ENCODE data around the gene RACK1. TPM values are rescaled to one million over a fixed set of nuclear protein-coding genes. Genes with fewer than 3 reads are reported as not detected.
A peak's percentile ranks its signal among the peaks of the same experiment; 100 is the strongest.

Gene RACK1
- total RNA-seq, 6 experiments from 2014 or later, result 1,737 to 2,012 (median 1,885) TPM

DNA sequence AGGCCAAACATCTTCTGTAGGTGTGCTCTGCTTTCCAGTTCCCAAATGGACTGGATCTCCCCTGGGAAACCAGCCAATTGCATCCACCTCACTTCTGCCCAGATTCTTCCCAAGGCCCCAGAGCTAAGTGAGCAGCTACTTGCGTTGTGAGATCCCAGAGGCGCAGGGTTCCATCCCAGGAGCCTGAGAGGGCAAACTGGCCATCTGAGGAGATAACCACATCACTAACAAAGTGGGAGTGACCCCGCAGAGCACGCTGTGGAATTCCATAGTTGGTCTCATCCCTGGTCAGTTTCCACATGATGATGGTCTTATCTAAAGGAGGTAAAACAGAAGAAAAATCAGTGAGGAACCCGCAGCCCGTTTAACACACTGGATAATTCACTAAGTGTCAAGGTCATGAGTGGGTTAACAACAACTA lies 1.7 kb downstream of the RACK1 start:
- no peaks in the 10 kb centered on the region for H3K9me3 Mint-ChIP-seq
- H3K4me3 Mint-ChIP-seq, result peak overlapping the region; percentile 99
- DNase-seq, result no peak
- peaks cover 53% of the 10 kb centered on the region for H3K36me3 Mint-ChIP-seq (ENCODE audit: low read depth)
- H3K27ac Mint-ChIP-seq, result peak overlapping the region; percentile 99
- H3K4me1 Mint-ChIP-seq (ENCODE audit: low read depth), result peaks cover 46% of the 10 kb centered on the region
- H3K27me3 Mint-ChIP-seq (ENCODE audit: insufficient read depth), result peaks cover 11% of the 10 kb centered on the region
- TF ChIP-seq, protein P1, sequence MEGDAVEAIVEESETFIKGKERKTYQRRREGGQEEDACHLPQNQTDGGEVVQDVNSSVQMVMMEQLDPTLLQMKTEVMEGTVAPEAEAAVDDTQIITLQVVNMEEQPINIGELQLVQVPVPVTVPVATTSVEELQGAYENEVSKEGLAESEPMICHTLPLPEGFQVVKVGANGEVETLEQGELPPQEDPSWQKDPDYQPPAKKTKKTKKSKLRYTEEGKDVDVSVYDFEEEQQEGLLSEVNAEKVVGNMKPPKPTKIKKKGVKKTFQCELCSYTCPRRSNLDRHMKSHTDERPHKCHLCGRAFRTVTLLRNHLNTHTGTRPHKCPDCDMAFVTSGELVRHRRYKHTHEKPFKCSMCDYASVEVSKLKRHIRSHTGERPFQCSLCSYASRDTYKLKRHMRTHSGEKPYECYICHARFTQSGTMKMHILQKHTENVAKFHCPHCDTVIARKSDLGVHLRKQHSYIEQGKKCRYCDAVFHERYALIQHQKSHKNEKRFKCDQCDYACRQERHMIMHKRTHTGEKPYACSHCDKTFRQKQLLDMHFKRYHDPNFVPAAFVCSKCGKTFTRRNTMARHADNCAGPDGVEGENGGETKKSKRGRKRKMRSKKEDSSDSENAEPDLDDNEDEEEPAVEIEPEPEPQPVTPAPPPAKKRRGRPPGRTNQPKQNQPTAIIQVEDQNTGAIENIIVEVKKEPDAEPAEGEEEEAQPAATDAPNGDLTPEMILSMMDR (IDR thresholded peaks at IDR 0.05), result no peak

DNA sequence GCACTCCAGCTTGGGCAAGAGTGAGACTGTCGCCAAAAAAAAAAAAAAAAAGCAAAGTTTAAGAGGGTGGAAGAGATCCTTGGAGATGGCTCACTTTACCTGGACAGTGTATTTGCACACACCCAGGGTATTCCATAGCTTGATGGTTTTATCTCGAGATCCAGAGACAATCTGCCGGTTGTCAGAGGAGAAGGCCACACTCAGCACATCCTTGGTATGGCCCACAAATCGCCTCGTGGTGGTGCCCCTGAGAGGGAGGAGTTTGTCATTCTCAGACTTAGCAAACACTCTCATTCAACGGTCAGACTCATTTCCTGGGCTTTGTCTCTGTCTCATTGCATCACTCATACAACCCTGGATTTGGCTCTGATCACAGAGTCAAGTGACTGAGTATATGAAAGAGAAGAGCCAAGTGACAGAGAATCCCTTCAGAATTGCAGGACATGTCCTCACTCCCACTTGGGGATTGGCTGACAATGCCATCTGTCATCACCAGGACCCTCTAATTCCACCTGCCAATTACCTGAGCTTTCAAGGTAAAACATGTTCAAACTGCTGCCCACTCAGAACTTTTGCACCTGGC lies 2.2 kb downstream of the RACK1 start:
- H3K4me1 Mint-ChIP-seq (ENCODE audit: low read depth), result peaks cover 46% of the 10 kb centered on the region
- peak; percentile 82 for DNase-seq
- H3K9me3 Mint-ChIP-seq, result no peaks in the 10 kb centered on the region
- H3K27me3 Mint-ChIP-seq (ENCODE audit: insufficient read depth), result peaks cover 11% of the 10 kb centered on the region
- peaks cover 57% of the 10 kb centered on the region for H3K36me3 Mint-ChIP-seq (ENCODE audit: low read depth)
- TF ChIP-seq, protein P1 (IDR thresholded peaks at IDR 0.05), result peak; percentile 23; the same call in 1 of the 2 replicates
- H3K4me3 Mint-ChIP-seq, result peak overlapping the region; percentile 99
- peak overlapping the region; percentile 99 for H3K27ac Mint-ChIP-seq

DNA sequence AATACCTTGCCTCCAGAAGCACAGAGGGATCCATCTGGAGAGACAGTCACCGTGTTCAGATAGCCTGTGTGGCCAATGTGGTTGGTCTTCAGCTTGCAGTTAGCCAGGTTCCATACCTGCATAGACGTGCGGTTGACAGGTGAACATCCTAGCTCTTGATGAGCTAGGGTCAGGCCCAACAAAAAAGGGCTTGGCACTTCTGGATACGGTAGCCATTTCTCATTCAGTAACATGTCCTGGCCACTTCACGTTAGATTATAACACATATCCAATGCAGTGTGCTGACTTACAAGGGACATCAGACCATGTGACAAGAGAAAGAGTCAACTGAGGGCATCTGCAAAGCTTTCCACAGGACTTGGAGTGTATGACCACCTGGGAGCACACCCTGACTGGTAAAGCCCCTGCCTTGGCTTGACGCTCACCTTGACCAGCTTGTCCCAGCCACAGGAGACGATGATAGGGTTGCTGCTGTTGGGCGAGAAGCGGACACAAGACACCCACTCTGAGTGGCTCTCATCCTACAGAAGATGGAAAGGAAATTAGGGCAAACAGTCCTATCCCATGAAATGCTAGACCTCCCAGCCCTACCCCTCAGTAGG lies 4.5 kb downstream of the RACK1 start:
- no peak for DNase-seq
- peak overlapping the region; percentile 78 for H3K27ac Mint-ChIP-seq
- H3K4me3 Mint-ChIP-seq, result peak overlapping the region; percentile 53
- peaks cover 14% of the 10 kb centered on the region for H3K27me3 Mint-ChIP-seq (ENCODE audit: insufficient read depth)
- TF ChIP-seq, protein P1 (IDR thresholded peaks at IDR 0.05), result no peak
- no peaks in the 10 kb centered on the region; the same call in 1 of the 2 replicates for H3K9me3 Mint-ChIP-seq
- H3K36me3 Mint-ChIP-seq (ENCODE audit: low read depth), result peaks cover 66% of the 10 kb centered on the region
- peaks cover 29% of the 10 kb centered on the region for H3K4me1 Mint-ChIP-seq (ENCODE audit: low read depth)

DNA sequence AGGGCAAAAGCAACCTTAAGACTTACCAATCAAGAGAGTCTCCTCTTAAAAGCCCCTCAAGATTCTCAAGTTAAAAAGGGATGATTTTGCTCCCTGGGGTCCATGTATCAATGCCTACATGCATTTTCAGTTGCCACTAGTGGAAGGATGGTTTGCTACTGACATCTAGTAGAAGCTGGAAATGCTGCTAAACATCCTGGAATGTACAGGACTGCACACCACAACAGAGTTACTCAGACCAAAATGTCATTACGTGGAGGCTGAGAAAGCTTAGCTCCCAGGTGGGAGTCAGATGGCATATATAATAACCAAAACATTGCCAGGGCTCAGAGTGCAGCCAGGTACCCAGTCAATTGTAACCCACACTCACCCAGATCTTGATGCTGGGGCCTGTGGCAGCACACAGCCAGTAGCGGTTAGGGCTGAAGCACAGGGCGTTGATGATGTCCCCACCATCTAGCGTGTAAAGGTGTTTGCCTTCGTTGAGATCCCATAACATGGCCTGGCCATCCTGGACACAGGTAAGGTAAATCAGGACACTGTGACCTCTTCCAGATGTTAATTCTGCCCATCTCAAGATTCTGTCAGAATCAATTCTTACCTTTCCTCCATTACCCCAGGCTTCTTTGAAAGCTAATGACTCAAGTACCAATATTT lies 5.8 kb downstream of the RACK1 start:
- Mint-ChIP-seq H3K4me3 (peak overlapping the region; percentile 11; the same call in 1 of the 2 replicates), H3K36me3 (ENCODE audit: low read depth) (peaks cover 57% of the 10 kb centered on the region), H3K27me3 (ENCODE audit: insufficient read depth) (peaks cover 24% of the 10 kb centered on the region), H3K9me3 (no peaks in the 10 kb centered on the region; the same call in 1 of the 2 replicates), H3K27ac (peak overlapping the region; percentile 59), H3K4me1 (ENCODE audit: low read depth) (peaks cover 29% of the 10 kb centered on the region)
- no peak for DNase-seq
- TF ChIP-seq, protein P1 (IDR thresholded peaks at IDR 0.05), result no peak

DNA sequence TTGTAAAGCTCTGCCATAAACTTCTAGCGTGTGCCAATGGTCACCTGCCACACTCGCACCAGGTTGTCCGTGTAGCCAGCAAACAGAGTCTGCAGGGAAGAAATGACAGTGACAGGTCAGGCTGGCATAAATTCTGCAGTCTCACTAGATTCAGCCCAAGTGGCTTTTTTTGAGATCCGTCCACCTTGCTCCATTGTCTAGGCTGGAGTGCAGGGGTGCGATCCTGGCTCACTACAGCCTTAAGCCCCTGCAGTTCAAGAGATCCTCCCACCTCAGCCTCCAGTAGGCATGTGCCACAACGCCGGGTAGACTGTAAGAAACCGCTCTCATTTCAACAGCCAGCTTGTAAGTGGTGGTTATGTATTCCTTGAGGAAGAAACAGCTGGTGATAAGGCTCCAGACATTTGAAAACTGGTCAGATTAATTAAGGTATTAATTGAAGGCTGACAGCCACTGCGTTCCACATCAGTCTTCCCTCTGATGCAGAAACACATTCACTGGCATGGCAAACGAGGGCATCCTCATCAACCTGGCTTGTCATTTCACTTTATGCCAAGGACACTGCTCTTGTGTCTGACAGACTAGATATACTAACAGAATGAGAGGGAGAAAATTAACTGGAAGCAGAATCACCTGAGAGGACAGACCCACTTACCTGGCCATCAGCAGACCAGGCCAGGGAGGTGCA lies 6.6 kb downstream of the RACK1 start:
- DNase-seq, result no peak
- peaks cover 49% of the 10 kb centered on the region for H3K36me3 Mint-ChIP-seq (ENCODE audit: low read depth)
- peaks cover 27% of the 10 kb centered on the region for H3K4me1 Mint-ChIP-seq (ENCODE audit: low read depth)
- no peaks in the 10 kb centered on the region; the same call in 1 of the 2 replicates for H3K9me3 Mint-ChIP-seq
- H3K4me3 Mint-ChIP-seq, result no peak overlapping the region
- H3K27ac Mint-ChIP-seq, result peak overlapping the region; percentile 77
- TF ChIP-seq, protein P1 (IDR thresholded peaks at IDR 0.05), result no peak
- H3K27me3 Mint-ChIP-seq (ENCODE audit: insufficient read depth), result peaks cover 20% of the 10 kb centered on the region

All from HFFc6 (cell line).